Cerebellar cortex (tissue), 1 donor: ENCODE data around the gene DISP2.

Experiments used
- DNase-seq: peaks from one replicate; pipeline ENCODE4 v3.0.0-alpha.2; 2015; ENCODE audit warnings: low spot score

Gene DISP2

GRCh38 chr15:40424483-40425115 lies 66.6 kb downstream of the DISP2 start:
- no peak for DNase-seq

DNA sequence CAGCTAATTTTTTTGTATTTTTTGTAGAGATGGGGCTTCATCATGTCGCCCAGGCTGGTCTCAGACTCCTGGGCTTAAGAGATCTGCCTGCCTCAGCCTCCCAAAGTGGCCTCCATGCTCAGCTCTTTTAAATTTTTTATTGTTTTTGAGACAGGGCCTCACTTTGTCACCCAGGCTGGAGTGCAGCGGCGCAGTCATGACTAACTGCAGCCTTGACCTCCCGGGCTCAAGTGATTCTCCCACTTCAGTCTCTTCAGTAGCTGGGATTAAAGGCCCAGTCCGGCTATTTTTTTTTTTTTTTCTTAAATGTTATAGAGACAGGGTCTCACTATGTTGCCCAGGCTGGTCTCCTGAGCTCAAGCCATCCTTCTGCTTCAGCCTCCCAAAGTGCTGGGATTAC lies 67.7 kb downstream of the DISP2 start:
- no peak for DNase-seq

DNA sequence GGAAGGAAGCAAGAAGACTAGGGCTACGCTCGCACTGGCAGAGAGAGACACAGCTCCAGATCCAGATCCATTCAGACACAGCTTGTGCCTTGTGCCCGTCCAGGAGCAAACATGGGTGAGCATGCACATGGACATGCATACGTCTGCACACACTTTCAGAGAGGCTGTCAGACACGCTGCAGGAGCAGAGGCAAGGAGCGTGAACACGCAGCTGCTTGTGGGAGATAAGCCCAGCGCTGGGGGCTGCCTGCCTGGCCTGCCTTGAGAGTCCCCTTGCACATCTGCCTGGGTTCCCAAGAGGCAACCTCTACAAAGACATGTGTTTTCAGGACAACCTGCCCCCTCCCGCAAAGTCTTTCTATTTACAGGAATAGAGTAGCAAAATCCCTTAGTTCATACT lies 69.2 kb downstream of the DISP2 start:
- no peak for DNase-seq

DNA sequence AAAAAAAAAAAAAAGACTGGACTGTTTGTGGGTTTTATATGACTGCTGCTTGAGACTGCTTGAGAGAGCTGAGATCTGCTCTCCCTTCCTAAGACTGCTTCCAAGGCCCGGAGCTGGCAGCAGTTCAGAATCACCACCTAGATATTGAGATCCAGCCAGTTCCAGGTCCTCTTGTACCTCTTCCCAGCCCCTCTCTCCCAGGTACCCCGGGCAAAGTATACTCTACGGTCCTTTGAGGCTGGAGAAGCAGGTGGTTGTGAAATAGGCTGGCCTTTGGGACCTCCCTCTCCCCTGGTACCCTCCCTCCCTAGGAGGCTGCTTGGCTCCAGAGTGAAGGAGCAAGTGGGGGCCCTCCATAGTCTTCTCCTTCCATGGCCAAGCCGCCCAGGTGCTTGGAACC lies 70.2 kb downstream of the DISP2 start:
- DNase-seq, result no peak
